B cell (primary cell): ENCODE measurements around the gene PIP4K2A. TPM values are rescaled to one million over a fixed set of nuclear protein-coding genes. Genes with fewer than 3 reads are reported as not detected.

Experiments used
- ATAC-seq: fragments of 200-7000 bp; cut with Tn5 transposase; one replicate; pipeline ENCODE4 v1.10.0; 2021; ENCODE audit warnings: low read depth, mild to moderate bottlenecking, moderate number of reproducible peaks, moderate library complexity
- CTCF ChIA-PET: fragments of 350-600 bp; sonication (Branson Sonifier 250); formaldehyde crosslinking; loops from one replicate; lab custom pipeline; 2021; ENCODE audit warnings: antibody characterized with exemption, inconsistent platforms; lab: Charles Lee
- POLR2A ChIA-PET: fragments of 350-600 bp; sonication (Branson Sonifier 250); formaldehyde crosslinking; loops from one replicate; lab custom pipeline; 2021; ENCODE audit warnings: antibody characterized with exemption; lab: Charles Lee
- DNase-seq: peaks from one replicate; pipeline ENCODE4 v3.0.0; 2013
- H2AFZ ChIP-seq: 2 replicates; pipeline ENCODE4 v1.6.1; 2012; ENCODE audit warnings: mild to moderate bottlenecking, low read depth, low read length; ENCODE audit not compliant: insufficient read depth, poor library complexity, severe bottlenecking
- H3K27ac ChIP-seq, 2 donors: 1 replicate in 1 of 2; 2 replicates in 1 of 2; pipeline ENCODE4 v1.5.1; 2012 to 2013; ENCODE audit warnings: low read length in 2 of 2, mild to moderate bottlenecking in 2 of 2, moderate library complexity in 1 of 2
- H3K27me3 ChIP-seq, 4 experiments: fragments of 200-600 bp in 1 of 4; sonication (generic) in 1 of 4; replicated peaks in 1 of 4; 1 replicate in 2 of 4; 2 replicates in 2 of 4; pipeline versions ENCODE4 v1.6.1 to v1.7.0; 2013 to 2016; ENCODE audit warnings: low read length in 3 of 4, mild to moderate bottlenecking in 2 of 4, mixed read lengths in 1 of 4, moderate library complexity in 1 of 4; ENCODE audit not compliant: insufficient read depth in 4 of 4, control insufficient read depth in 3 of 4; ENCODE audit errors: control extremely low read depth in 1 of 4
- H3K36me3 ChIP-seq, 2 experiments: replicated peaks in 1 of 2; 1 replicate in 1 of 2; 2 replicates in 1 of 2; pipeline versions ENCODE4 v1.6.1 to v1.7.1; 2013; ENCODE audit warnings: low read length in 1 of 2; ENCODE audit not compliant: insufficient read depth in 2 of 2, control insufficient read depth in 1 of 2; ENCODE audit errors: control extremely low read depth in 1 of 2, extremely low read depth in 1 of 2
- H3K4me1 ChIP-seq, 2 donors: fragments of 200-600 bp in 1 of 2; sonication (generic) in 1 of 2; 1 replicate in 1 of 2; 2 replicates in 1 of 2; pipeline versions ENCODE4 v1.5.1 to v1.6.1; 2013 to 2017; ENCODE audit warnings: low read length in 2 of 2; ENCODE audit not compliant: control insufficient read depth in 2 of 2, insufficient read depth in 2 of 2
- H3K4me2 ChIP-seq: replicated peaks from 2 replicates; pipeline ENCODE3; 2012; ENCODE audit warnings: mild to moderate bottlenecking, low read depth, low read length; ENCODE audit not compliant: poor library complexity, severe bottlenecking
- H3K4me3 ChIP-seq, 5 experiments: fragments of 200-600 bp in 1 of 5; sonication (generic) in 1 of 5; 1 replicate in 3 of 5; 2 replicates in 2 of 5; pipeline versions ENCODE4 v1.5.1 to v1.7.0; 2011 to 2016; ENCODE audit warnings: low read length in 4 of 5, mild to moderate bottlenecking in 4 of 5, low read depth in 2 of 5, control low read depth in 1 of 5, moderate library complexity in 1 of 5; ENCODE audit not compliant: insufficient read depth in 1 of 5; ENCODE audit errors: control extremely low read depth in 1 of 5, extremely low read depth in 1 of 5
- H3K79me2 ChIP-seq: fragments of 200-600 bp; sonication (generic); one replicate; pipeline ENCODE4 v1.6.0; 2016; ENCODE audit warnings: low read length; ENCODE audit not compliant: control insufficient read depth, insufficient read depth
- H3K9ac ChIP-seq: fragments of 200-600 bp; sonication (generic); 2 replicates; pipeline ENCODE4 v1.6.1; 2017; ENCODE audit warnings: mild to moderate bottlenecking, low read length, moderate library complexity
- H3K9me3 ChIP-seq, 3 donors: one replicate each; pipeline versions ENCODE4 v1.6.1 to v1.7.1; 2013; ENCODE audit warnings: low read length in 2 of 3; ENCODE audit not compliant: control insufficient read depth in 2 of 3, insufficient read depth in 1 of 3; ENCODE audit errors: control extremely low read depth in 1 of 3
- H4K20me1 ChIP-seq: 2 replicates; pipeline ENCODE4 v1.6.0; 2012; ENCODE audit warnings: mild to moderate bottlenecking, low read length; ENCODE audit not compliant: insufficient read depth, control insufficient read depth, poor library complexity, severe bottlenecking
- H3K27ac Mint-ChIP-seq: one replicate; pipeline ENCODE4 v1.8.0; 2021; ENCODE audit warnings: mixed read lengths
- H3K27me3 Mint-ChIP-seq: one replicate; pipeline ENCODE4 v1.8.0; 2021; ENCODE audit warnings: mixed read lengths
- H3K4me1 Mint-ChIP-seq: one replicate; pipeline ENCODE4 v1.8.0; 2021; ENCODE audit warnings: mixed read lengths
- H3K4me3 Mint-ChIP-seq: one replicate; pipeline ENCODE4 v1.8.0; 2021; ENCODE audit warnings: mixed read lengths
- H3K9me3 Mint-ChIP-seq: one replicate; pipeline ENCODE4 v1.8.0; 2022; ENCODE audit warnings: mixed read lengths; ENCODE audit not compliant: insufficient read depth
- EZH2 ChIP-seq: IDR thresholded peaks from 2 replicates; pipeline ENCODE4 v1.6.1; 2012; ENCODE audit warnings: borderline replicate concordance, low read depth, mild to moderate bottlenecking, moderate library complexity, low read length; ENCODE audit not compliant: insufficient read depth, poor library complexity, severe bottlenecking
- WGBS: methylation state at CpG from one replicate; pipeline ENCODE4 v1.1.5; 2013; ENCODE audit warnings: missing lambda C conversion rate; ENCODE audit not compliant: insufficient coverage; 5-methylcytosine and 5-hydroxymethylcytosine counted together
- intact Hi-C: fragments of 100-400 bp; cut with micrococcal nuclease; formaldehyde crosslinking; loops from one replicate; pipeline ENCODE4 v1.10.0; 2022
- polyA plus RNA-seq: library from polyadenylated mRNA; depleted of rRNA; stranded (reverse); fragments of >200 nt; gene quantifications from 2 replicates; pipeline ENCODE4 v1.2.3, GENCODE V29; 2012
- total RNA-seq, 2 donors: library from RNA; stranded (reverse); fragments of 120-200 nt in 1 of 2; gene quantifications; 1 replicate in 1 of 2; 2 replicates in 1 of 2; pipeline versions ENCODE4 v1.2.3 to v1.2.4, GENCODE V29; 2013 to 2022
- TF ChIP-seq, protein P1 (sequence below): fragments of 200-600 bp; IDR thresholded peaks from one replicate; pipeline ENCODE4 v1.8.0; 2022; ENCODE audit warnings: antibody characterized with exemption, mild to moderate bottlenecking

PIP4K2A gene
- total and polyA plus RNA-seq, 2 donors (not counting 1 experiment from before 2014, with no cell fraction given) = 21.8 to 103 TPM

- Histone ChIP-seq H4K20me1 (no peaks in the 10 kb centered on the region), H3K4me1 (peaks cover 11 to 15% of the 10 kb centered on the region in 2 donors), H3K27ac (no peak overlapping the region), H2AFZ (no peak overlapping the region), H3K79me2 (no peaks in the 10 kb centered on the region), H3K9ac (no peak overlapping the region), H3K36me3 (no peaks in the 10 kb centered on the region), H3K27me3 (no peaks in the 10 kb centered on the region), H3K4me3 (no peak overlapping the region), H3K4me2 (no peak overlapping the region), H3K9me3 (no peaks in the 10 kb centered on the region)
- H3K27ac Mint-ChIP-seq = no peak overlapping the region
- ATAC-seq (no peak), DNase-seq (no peak)
- peaks cover 5% of the 10 kb centered on the region for H3K27me3 Mint-ChIP-seq
- TF ChIP-seq, protein P1, sequence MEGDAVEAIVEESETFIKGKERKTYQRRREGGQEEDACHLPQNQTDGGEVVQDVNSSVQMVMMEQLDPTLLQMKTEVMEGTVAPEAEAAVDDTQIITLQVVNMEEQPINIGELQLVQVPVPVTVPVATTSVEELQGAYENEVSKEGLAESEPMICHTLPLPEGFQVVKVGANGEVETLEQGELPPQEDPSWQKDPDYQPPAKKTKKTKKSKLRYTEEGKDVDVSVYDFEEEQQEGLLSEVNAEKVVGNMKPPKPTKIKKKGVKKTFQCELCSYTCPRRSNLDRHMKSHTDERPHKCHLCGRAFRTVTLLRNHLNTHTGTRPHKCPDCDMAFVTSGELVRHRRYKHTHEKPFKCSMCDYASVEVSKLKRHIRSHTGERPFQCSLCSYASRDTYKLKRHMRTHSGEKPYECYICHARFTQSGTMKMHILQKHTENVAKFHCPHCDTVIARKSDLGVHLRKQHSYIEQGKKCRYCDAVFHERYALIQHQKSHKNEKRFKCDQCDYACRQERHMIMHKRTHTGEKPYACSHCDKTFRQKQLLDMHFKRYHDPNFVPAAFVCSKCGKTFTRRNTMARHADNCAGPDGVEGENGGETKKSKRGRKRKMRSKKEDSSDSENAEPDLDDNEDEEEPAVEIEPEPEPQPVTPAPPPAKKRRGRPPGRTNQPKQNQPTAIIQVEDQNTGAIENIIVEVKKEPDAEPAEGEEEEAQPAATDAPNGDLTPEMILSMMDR = no peak
- TF ChIP-seq EZH2 = no peak
- no peaks in the 10 kb centered on the region for H3K9me3 Mint-ChIP-seq
- intact Hi-C loops = no loop called here
- H3K4me3 Mint-ChIP-seq = no peak overlapping the region
- 100% methylated on average over 2 of the region's 3 CpGs for WGBS
- H3K4me1 Mint-ChIP-seq = peaks cover 16% of the 10 kb centered on the region
- POLR2A ChIA-PET = no interaction called here
- CTCF ChIA-PET = no interaction called here
Measured at GRCh38 chr10:22494007-22494406, 220.4 kb downstream of the PIP4K2A start.

DNA sequence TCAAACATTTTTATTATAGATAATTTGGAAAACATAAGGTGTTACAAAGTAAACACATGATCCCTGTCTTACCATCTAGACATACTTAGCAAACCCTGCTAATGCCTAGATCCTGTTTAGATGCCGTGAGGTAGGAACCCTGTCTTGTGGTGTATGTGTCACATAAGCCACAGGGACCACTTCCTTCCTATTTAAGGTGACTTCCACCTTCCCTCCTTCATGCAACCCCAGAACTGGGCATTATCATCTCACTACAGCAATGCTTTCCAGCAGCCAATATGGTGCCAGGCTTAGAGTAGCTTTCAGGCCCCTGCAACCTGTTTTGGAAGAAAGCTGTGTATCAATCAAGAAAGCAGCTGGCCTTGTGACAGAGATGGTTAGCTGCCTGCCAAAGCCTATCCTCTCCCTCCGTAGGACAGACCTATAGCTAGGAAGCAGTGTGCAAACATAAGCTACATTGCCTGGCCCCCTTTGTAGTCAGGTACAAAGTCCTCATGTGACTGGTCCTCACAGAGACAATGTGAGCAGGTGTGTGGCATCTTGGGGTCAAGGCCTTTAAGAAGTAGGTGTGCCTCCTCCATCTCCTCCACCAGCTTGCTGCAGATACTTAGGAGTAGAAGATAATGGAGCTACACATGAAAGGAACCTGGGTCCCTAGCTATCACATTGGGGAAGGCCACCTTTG lies 222.3 kb downstream of the PIP4K2A start:
- no CpG with 5 or more reads among the region's 2 CpGs for WGBS
- intact Hi-C loops = no loop called here
- Mint-ChIP-seq H3K27me3 (peaks cover under 1% of the 10 kb centered on the region), H3K4me3 (no peak overlapping the region), H3K4me1 (peaks cover 16% of the 10 kb centered on the region), H3K9me3 (no peaks in the 10 kb centered on the region), H3K27ac (no peak overlapping the region)
- CTCF ChIA-PET = no interaction called here
- H3K79me2 ChIP-seq = no peaks in the 10 kb centered on the region
- H3K9ac ChIP-seq = no peak overlapping the region
- POLR2A ChIA-PET = no interaction called here
- H3K27me3 ChIP-seq = no peaks in the 10 kb centered on the region
- no peak overlapping the region for H3K27ac ChIP-seq
- ATAC-seq (no peak), DNase-seq (no peak)
- H3K36me3 ChIP-seq = no peaks in the 10 kb centered on the region
- TF ChIP-seq EZH2 = no peak
- TF ChIP-seq, protein P1 = no peak
- no peak overlapping the region for H3K4me3 ChIP-seq
- no peaks in the 10 kb centered on the region for H4K20me1 ChIP-seq
- H3K4me1 ChIP-seq = peaks cover 11 to 15% of the 10 kb centered on the region in 2 donors
- H3K4me2 ChIP-seq = peak overlapping the region; percentile 12
- no peak overlapping the region for H2AFZ ChIP-seq
- H3K9me3 ChIP-seq = no peaks in the 10 kb centered on the region
